ENCODE results near the gene SLC6A7. TPM values are rescaled to one million over a fixed set of nuclear protein-coding genes. Genes with fewer than 3 reads are reported as not detected.

Gene SLC6A7
- total and polyA plus RNA-seq, 5 experiments from 2014 or later, result not detected

- Mint-ChIP-seq H3K27ac (peak overlapping the region in 9 of 10 donors; percentile 9 to 84 (median 54)), H3K36me3 (no peaks in the 10 kb centered on the region), H3K27me3 (peaks cover 1 to 24% (median 15%) of the 10 kb centered on the region in 5 donors), H3K9me3 (no peaks in the 10 kb centered on the region), H3K4me3 (peak overlapping the region; percentile 57 to 82 (median 74)), H3K4me1 (peaks cover 25 to 49% (median 33%) of the 10 kb centered on the region in 4 donors)
- ATAC-seq, result no peak
- no peak for DNase-seq
- POLR2A ChIA-PET, result interaction anchor here (1.4 kb wide), 1 partner anchor 36 kb away, joined by 3 read pairs; no protein-coding TSS in a partner anchor
Observed at GRCh38 chr5:150208187-150209098, 18.6 kb downstream of the SLC6A7 start.

GRCh38 chr5:150209099-150209635, 19.3 kb downstream of the SLC6A7 start:
- H3K4me3 Mint-ChIP-seq, result peak overlapping the region; percentile 57 to 82 (median 74)
- H3K27me3 Mint-ChIP-seq, result peaks cover 1 to 17% (median 12%) of the 10 kb centered on the region in 5 donors
- POLR2A ChIA-PET, result interaction anchor here (1.4 kb wide), 1 partner anchor 37 kb away, joined by 3 read pairs; no protein-coding TSS in a partner anchor
- peak; percentile 13 to 67 (median 48) for DNase-seq
- peak overlapping the region in 6 of 10 donors; percentile 37 to 84 (median 42) for H3K27ac Mint-ChIP-seq
- no peaks in the 10 kb centered on the region for H3K9me3 Mint-ChIP-seq
- peaks cover 25 to 49% (median 35%) of the 10 kb centered on the region in 4 donors for H3K4me1 Mint-ChIP-seq
- no peaks in the 10 kb centered on the region for H3K36me3 Mint-ChIP-seq
- ATAC-seq, result peak; percentile 85 to 87

GRCh38 chr5:150210644-150211043, 20.8 kb downstream of the SLC6A7 start:
- peaks cover 1 to 14% (median 7%) of the 10 kb centered on the region in 5 donors for H3K27me3 Mint-ChIP-seq
- H3K4me3 Mint-ChIP-seq, result no peak overlapping the region
- DNase-seq (no peak), ATAC-seq (no peak)
- POLR2A ChIA-PET, result no interaction called here
- no peaks in the 10 kb centered on the region for H3K36me3 Mint-ChIP-seq
- H3K27ac Mint-ChIP-seq, result peak overlapping the region in 2 of 10 donors; percentile 60 to 63
- peaks cover 25 to 49% (median 36%) of the 10 kb centered on the region in 4 donors for H3K4me1 Mint-ChIP-seq
- H3K9me3 Mint-ChIP-seq, result no peaks in the 10 kb centered on the region

- H3K36me3 Mint-ChIP-seq, result no peaks in the 10 kb centered on the region
- no peaks in the 10 kb centered on the region for H3K9me3 Mint-ChIP-seq
- DNase-seq, result no peak
- ATAC-seq, result no peak
- peaks cover 1 to 22% (median 7%) of the 10 kb centered on the region in 5 donors for H3K27me3 Mint-ChIP-seq
- H3K4me3 Mint-ChIP-seq, result no peak overlapping the region
- POLR2A ChIA-PET, result no interaction called here
- H3K4me1 Mint-ChIP-seq, result peaks cover 25 to 43% (median 34%) of the 10 kb centered on the region in 4 donors
- peak overlapping the region in 5 of 10 donors; percentile 28 to 86 (median 62) for H3K27ac Mint-ChIP-seq
Observed at GRCh38 chr5:150211156-150212030, 21.5 kb downstream of the SLC6A7 start.

GRCh38 chr5:150213530-150213929, 23.7 kb downstream of the SLC6A7 start:
- no peak for DNase-seq
- peak overlapping the region in 2 of 10 donors; percentile 53 to 87 for H3K27ac Mint-ChIP-seq
- H3K4me3 Mint-ChIP-seq, result no peak overlapping the region
- H3K9me3 Mint-ChIP-seq, result no peaks in the 10 kb centered on the region
- peaks cover 2 to 30% (median 9%) of the 10 kb centered on the region in 5 donors for H3K27me3 Mint-ChIP-seq
- no peaks in the 10 kb centered on the region for H3K36me3 Mint-ChIP-seq
- ATAC-seq, result no peak
- POLR2A ChIA-PET, result no interaction called here
- H3K4me1 Mint-ChIP-seq, result peaks cover 21 to 28% (median 26%) of the 10 kb centered on the region in 4 donors

- Mint-ChIP-seq H3K27me3 (peaks cover 2 to 30% (median 9%) of the 10 kb centered on the region in 5 donors), H3K36me3 (no peaks in the 10 kb centered on the region), H3K9me3 (no peaks in the 10 kb centered on the region), H3K27ac (peak overlapping the region in 1 of 10 donors; percentile 34), H3K4me1 (peaks cover 13 to 20% (median 20%) of the 10 kb centered on the region in 4 donors), H3K4me3 (no peak overlapping the region)
- no peak for DNase-seq
- no peak for ATAC-seq
- POLR2A ChIA-PET, result no interaction called here
Observed at GRCh38 chr5:150214289-150214688, 24.4 kb downstream of the SLC6A7 start.

GRCh38 chr5:150215979-150216944, 26.4 kb downstream of the SLC6A7 start:
- peak overlapping the region in 1 of 10 donors; percentile 24 for H3K27ac Mint-ChIP-seq

GRCh38 chr5:150217038-150217437, 27.2 kb downstream of the SLC6A7 start:
- Mint-ChIP-seq H3K9me3 (no peaks in the 10 kb centered on the region), H3K36me3 (no peaks in the 10 kb centered on the region), H3K27ac (no peak overlapping the region), H3K4me1 (peaks cover 2 to 9% (median 6%) of the 10 kb centered on the region in 4 donors), H3K4me3 (no peak overlapping the region), H3K27me3 (peaks cover 2 to 30% (median 9%) of the 10 kb centered on the region in 5 donors)
- ATAC-seq (no peak), DNase-seq (no peak)
- POLR2A ChIA-PET, result no interaction called here

More at GRCh38 chr5:150215979-150216944, 26.4 kb downstream of the SLC6A7 start:
- DNase-seq, result no peak
- POLR2A ChIA-PET, result no interaction called here
- no peak for ATAC-seq
- Mint-ChIP-seq H3K4me1 (peaks cover 2 to 9% (median 6%) of the 10 kb centered on the region in 4 donors), H3K36me3 (no peaks in the 10 kb centered on the region), H3K9me3 (no peaks in the 10 kb centered on the region), H3K27me3 (peaks cover 2 to 30% (median 9%) of the 10 kb centered on the region in 5 donors), H3K4me3 (no peak overlapping the region)

GRCh38 chr5:150217873-150218692, 28.2 kb downstream of the SLC6A7 start:
- Mint-ChIP-seq H3K36me3 (no peaks in the 10 kb centered on the region), H3K27ac (no peak overlapping the region), H3K27me3 (peaks cover 2 to 30% (median 9%) of the 10 kb centered on the region in 5 donors), H3K9me3 (no peaks in the 10 kb centered on the region), H3K4me1 (peaks cover 2 to 9% (median 6%) of the 10 kb centered on the region in 4 donors), H3K4me3 (no peak overlapping the region)
- DNase-seq (peak; percentile 64 to 88 (median 82)), ATAC-seq (peak; percentile 93 to 98)
- POLR2A ChIA-PET, result no interaction called here

- ATAC-seq, result no peak
Observed at GRCh38 chr5:150218693-150219035, 28.8 kb downstream of the SLC6A7 start.

GRCh38 chr5:150219142-150219541, 29.3 kb downstream of the SLC6A7 start:
- Mint-ChIP-seq H3K27me3 (peaks cover 2 to 30% (median 9%) of the 10 kb centered on the region in 5 donors), H3K4me1 (peaks cover 2 to 9% (median 4%) of the 10 kb centered on the region in 4 donors), H3K27ac (no peak overlapping the region), H3K9me3 (no peaks in the 10 kb centered on the region), H3K4me3 (no peak overlapping the region), H3K36me3 (no peaks in the 10 kb centered on the region)
- no peak for DNase-seq
- no peak for ATAC-seq
- POLR2A ChIA-PET, result no interaction called here

More at GRCh38 chr5:150218693-150219035, 28.8 kb downstream of the SLC6A7 start:
- POLR2A ChIA-PET, result no interaction called here
- Mint-ChIP-seq H3K36me3 (no peaks in the 10 kb centered on the region), H3K4me3 (no peak overlapping the region), H3K27me3 (peaks cover 2 to 30% (median 9%) of the 10 kb centered on the region in 5 donors), H3K9me3 (no peaks in the 10 kb centered on the region), H3K27ac (no peak overlapping the region), H3K4me1 (peaks cover 2 to 9% (median 5%) of the 10 kb centered on the region in 4 donors)
- DNase-seq, result no peak
